ENCODE measurements around the gene NTN1. TPM values are rescaled to one million over a fixed set of nuclear protein-coding genes. Genes with fewer than 3 reads are reported as not detected.

Gene NTN1
- total RNA-seq, 2 donors from 2014 or later = 17.0 to 40.4 TPM

DNA sequence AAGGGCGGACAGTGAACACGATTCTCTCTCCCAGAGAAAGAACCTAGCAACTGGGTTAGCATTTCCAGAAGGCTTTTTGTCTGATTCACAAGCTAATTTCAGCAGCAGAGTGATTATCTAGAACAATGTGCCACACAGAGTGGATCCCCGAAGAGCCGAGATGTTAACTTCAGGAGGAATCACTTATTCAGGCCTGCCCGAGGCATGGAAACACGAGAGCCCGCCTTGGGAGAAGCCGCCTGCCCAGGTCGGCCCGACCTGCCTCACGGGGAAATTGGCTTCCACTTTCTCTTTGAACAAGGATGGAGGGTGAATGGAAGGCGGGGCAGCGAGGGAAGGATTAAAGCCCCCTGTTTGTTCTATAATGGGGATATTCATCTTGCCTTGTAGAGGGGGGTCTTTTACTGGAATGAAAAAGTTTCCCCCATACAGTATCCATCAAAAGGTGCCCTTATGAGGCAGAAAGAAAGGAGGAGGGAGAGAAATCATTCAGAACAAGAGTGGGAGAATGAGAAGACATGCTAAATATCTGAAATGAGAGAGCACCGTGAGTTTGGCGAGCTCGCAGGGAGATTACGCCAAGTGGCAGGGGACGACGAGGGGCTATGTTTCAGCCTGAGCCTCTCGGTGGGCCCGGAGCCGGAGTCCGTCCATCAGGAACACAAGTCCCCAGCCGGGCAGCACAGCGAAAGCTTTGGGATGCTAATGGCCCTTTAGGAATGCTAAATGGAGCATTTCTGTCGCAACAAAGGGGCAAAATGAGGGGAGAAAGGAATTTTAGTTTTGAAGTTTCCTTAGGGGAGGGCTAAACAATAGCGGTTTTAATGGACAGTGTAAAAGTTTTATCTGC is 33.0 kb downstream of the NTN1 start:
- H3K9ac ChIP-seq (ENCODE audit: extremely low read depth, low read length, poor library complexity, severe bottlenecking) = no peak overlapping the region
- Mint-ChIP-seq H3K4me1 (peaks cover 36% of the 10 kb centered on the region), H3K27ac (no peak overlapping the region), H3K9me3 (peaks cover 6% of the 10 kb centered on the region), H3K27me3 (ENCODE audit: insufficient read depth) (peaks cover 31% of the 10 kb centered on the region), H3K36me3 (ENCODE audit: low read depth) (peaks cover 24% of the 10 kb centered on the region), H3K4me3 (no peak overlapping the region)
- 45 to 68% methylated on average over 18 to 27 of the region's 27 CpGs for WGBS, 2 experiments (ENCODE audit: insufficient coverage in 1 of 2, insufficient read length in 1 of 2)
- peak; percentile 94 for DNase-seq
- H3K4me1 ChIP-seq (ENCODE audit: control insufficient read depth, insufficient read depth, low read length) = no peaks in the 10 kb centered on the region
- peaks cover 17% of the 10 kb centered on the region for H3K36me3 ChIP-seq (ENCODE audit: control insufficient read depth, insufficient read depth, low read length)
- no peak overlapping the region for H3K27ac ChIP-seq (ENCODE audit: low read depth, low read length)
- peaks cover 3% of the 10 kb centered on the region for H3K9me3 ChIP-seq (ENCODE audit: control insufficient read depth, low read length)
- no peaks in the 10 kb centered on the region for H3K27me3 ChIP-seq (ENCODE audit: control insufficient read depth, insufficient read depth, low read length, poor library complexity, severe bottlenecking)
- H3K4me3 ChIP-seq (ENCODE audit: low read length) = no peak overlapping the region
- TF ChIP-seq, protein P1, sequence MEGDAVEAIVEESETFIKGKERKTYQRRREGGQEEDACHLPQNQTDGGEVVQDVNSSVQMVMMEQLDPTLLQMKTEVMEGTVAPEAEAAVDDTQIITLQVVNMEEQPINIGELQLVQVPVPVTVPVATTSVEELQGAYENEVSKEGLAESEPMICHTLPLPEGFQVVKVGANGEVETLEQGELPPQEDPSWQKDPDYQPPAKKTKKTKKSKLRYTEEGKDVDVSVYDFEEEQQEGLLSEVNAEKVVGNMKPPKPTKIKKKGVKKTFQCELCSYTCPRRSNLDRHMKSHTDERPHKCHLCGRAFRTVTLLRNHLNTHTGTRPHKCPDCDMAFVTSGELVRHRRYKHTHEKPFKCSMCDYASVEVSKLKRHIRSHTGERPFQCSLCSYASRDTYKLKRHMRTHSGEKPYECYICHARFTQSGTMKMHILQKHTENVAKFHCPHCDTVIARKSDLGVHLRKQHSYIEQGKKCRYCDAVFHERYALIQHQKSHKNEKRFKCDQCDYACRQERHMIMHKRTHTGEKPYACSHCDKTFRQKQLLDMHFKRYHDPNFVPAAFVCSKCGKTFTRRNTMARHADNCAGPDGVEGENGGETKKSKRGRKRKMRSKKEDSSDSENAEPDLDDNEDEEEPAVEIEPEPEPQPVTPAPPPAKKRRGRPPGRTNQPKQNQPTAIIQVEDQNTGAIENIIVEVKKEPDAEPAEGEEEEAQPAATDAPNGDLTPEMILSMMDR (conservative IDR thresholded peaks at IDR 0.05) = no peak

DNA sequence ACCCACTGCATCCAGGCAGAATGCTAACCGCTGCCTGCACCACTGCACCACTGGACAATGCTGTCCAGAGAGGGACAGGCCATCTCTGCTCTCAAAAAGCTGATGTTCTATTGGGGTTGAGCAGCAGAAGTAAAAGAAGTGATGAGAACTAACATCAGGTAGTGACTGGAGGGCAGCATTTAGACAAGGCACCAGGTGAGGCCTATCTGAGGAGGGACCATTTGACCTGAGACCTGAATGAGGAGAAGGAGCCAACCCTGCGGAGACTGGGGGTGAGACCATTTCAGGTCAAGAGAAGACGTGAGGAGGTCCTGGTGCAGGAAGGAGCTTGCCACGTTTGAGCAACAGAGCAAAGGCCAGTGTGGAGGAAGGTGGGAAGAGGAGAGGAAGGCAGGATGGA is 34.0 kb downstream of the NTN1 start:
- no peaks in the 10 kb centered on the region for H3K9me3 ChIP-seq (ENCODE audit: control insufficient read depth, low read length)
- H3K9ac ChIP-seq (ENCODE audit: extremely low read depth, low read length, poor library complexity, severe bottlenecking) = no peak overlapping the region
- TF ChIP-seq, protein P1 (conservative IDR thresholded peaks at IDR 0.05) = no peak
- no peaks in the 10 kb centered on the region for H3K4me1 ChIP-seq (ENCODE audit: control insufficient read depth, insufficient read depth, low read length)
- H3K27ac Mint-ChIP-seq = no peak overlapping the region
- H3K9me3 Mint-ChIP-seq = peaks cover under 1% of the 10 kb centered on the region
- H3K27me3 Mint-ChIP-seq (ENCODE audit: insufficient read depth) = peaks cover 31% of the 10 kb centered on the region
- DNase-seq = peak; percentile 57
- H3K36me3 Mint-ChIP-seq (ENCODE audit: low read depth) = peaks cover 23% of the 10 kb centered on the region
- H3K4me1 Mint-ChIP-seq = peaks cover 36% of the 10 kb centered on the region
- H3K4me3 ChIP-seq (ENCODE audit: low read length) = no peak overlapping the region
- H3K36me3 ChIP-seq (ENCODE audit: control insufficient read depth, insufficient read depth, low read length) = peaks cover 21% of the 10 kb centered on the region
- H3K27ac ChIP-seq (ENCODE audit: low read depth, low read length) = no peak overlapping the region
- no peak overlapping the region for H3K4me3 Mint-ChIP-seq
- no peaks in the 10 kb centered on the region for H3K27me3 ChIP-seq (ENCODE audit: control insufficient read depth, insufficient read depth, low read length, poor library complexity, severe bottlenecking)
- 89% methylated on average over 3 to 4 of the region's 4 CpGs for WGBS, 2 experiments (ENCODE audit: insufficient coverage in 1 of 2, insufficient read length in 1 of 2)

DNA sequence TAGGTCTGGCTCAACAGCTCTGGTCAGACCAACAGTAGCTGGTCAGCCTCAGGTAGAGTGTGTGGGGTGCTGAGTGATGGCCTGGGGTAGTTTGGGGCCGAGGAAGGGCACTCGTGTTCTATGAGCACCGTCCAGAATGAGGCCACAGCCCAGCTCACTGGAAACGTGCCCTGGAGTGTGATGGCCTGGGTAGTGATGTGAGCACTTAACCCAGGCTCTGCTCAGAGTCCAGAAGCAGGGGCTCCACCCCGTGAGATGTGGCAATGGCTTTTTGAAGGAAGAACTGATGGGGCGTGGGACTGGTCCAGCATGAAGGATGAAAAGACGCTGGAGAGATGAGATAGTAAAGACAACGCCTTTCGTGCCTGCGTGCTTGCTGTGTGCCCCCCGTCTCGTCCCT is 35.3 kb downstream of the NTN1 start:
- peaks cover 28% of the 10 kb centered on the region for H3K36me3 Mint-ChIP-seq (ENCODE audit: low read depth)
- peak; percentile 43 for DNase-seq
- peaks cover 31% of the 10 kb centered on the region for H3K27me3 Mint-ChIP-seq (ENCODE audit: insufficient read depth)
- no peak overlapping the region for H3K27ac Mint-ChIP-seq
- H3K9ac ChIP-seq (ENCODE audit: extremely low read depth, low read length, poor library complexity, severe bottlenecking) = no peak overlapping the region
- no peaks in the 10 kb centered on the region for H3K27me3 ChIP-seq (ENCODE audit: control insufficient read depth, insufficient read depth, low read length, poor library complexity, severe bottlenecking)
- no peaks in the 10 kb centered on the region for H3K9me3 ChIP-seq (ENCODE audit: control insufficient read depth, low read length)
- H3K4me1 ChIP-seq (ENCODE audit: control insufficient read depth, insufficient read depth, low read length) = no peaks in the 10 kb centered on the region
- 92 to 93% methylated on average over 12 of the region's 12 CpGs for WGBS, 2 experiments (ENCODE audit: insufficient coverage in 1 of 2, insufficient read length in 1 of 2)
- H3K4me3 ChIP-seq (ENCODE audit: low read length) = no peak overlapping the region
- no peak overlapping the region for H3K27ac ChIP-seq (ENCODE audit: low read depth, low read length)
- H3K4me1 Mint-ChIP-seq = peaks cover 29% of the 10 kb centered on the region
- no peaks in the 10 kb centered on the region for H3K9me3 Mint-ChIP-seq
- TF ChIP-seq, protein P1 (conservative IDR thresholded peaks at IDR 0.05) = no peak
- no peak overlapping the region for H3K4me3 Mint-ChIP-seq
- H3K36me3 ChIP-seq (ENCODE audit: control insufficient read depth, insufficient read depth, low read length) = peaks cover 21% of the 10 kb centered on the region
